CD14-positive monocyte (primary cell): ENCODE results near the gene WDR74. TPM values are rescaled to one million over a fixed set of nuclear protein-coding genes. Genes with fewer than 3 reads are reported as not detected.

Source experiments
- DNase-seq, 3 donors: peaks; one replicate each; pipeline ENCODE4 v3.0.0-alpha.2; 2011 to 2022
- H2AFZ ChIP-seq: 2 replicates; pipeline ENCODE4 v1.6.0; 2012; ENCODE audit warnings: mild to moderate bottlenecking, low read depth, low read length, inconsistent platforms; ENCODE audit not compliant: insufficient read depth, poor library complexity, severe bottlenecking
- H3K27ac ChIP-seq, 2 donors: 1 replicate in 1 of 2; 2 replicates in 1 of 2; pipeline ENCODE4 v1.5.1; 2012 to 2013; ENCODE audit warnings: low read length in 2 of 2, control low read depth in 1 of 2, inconsistent platforms in 1 of 2, low read depth in 1 of 2, mild to moderate bottlenecking in 1 of 2
- H3K27me3 ChIP-seq, 2 donors: one replicate each; pipeline versions ENCODE4 v1.6.0 to v1.6.1; 2011 to 2013; ENCODE audit warnings: low read length in 2 of 2; ENCODE audit not compliant: control insufficient read depth in 2 of 2, insufficient read depth in 2 of 2
- H3K36me3 ChIP-seq, 2 donors: replicated peaks in 1 of 2; 1 replicate in 1 of 2; 2 replicates in 1 of 2; pipeline versions ENCODE4 v1.5.1 to v1.6.1; 2012 to 2013; ENCODE audit warnings: low read length in 2 of 2, control low read depth in 1 of 2, inconsistent platforms in 1 of 2, mild to moderate bottlenecking in 1 of 2; ENCODE audit not compliant: insufficient read depth in 2 of 2, control insufficient read depth in 1 of 2
- H3K4me1 ChIP-seq, 2 donors: 1 replicate in 1 of 2; 2 replicates in 1 of 2; pipeline versions ENCODE4 v1.5.1 to v1.6.1; 2012 to 2013; ENCODE audit warnings: low read length in 2 of 2, control low read depth in 1 of 2, inconsistent platforms in 1 of 2, mild to moderate bottlenecking in 1 of 2, moderate library complexity in 1 of 2; ENCODE audit not compliant: insufficient read depth in 2 of 2, control insufficient read depth in 1 of 2
- H3K4me2 ChIP-seq: replicated peaks from 2 replicates; pipeline ENCODE3; 2012; ENCODE audit warnings: low read length, moderate library complexity, mild to moderate bottlenecking; ENCODE audit not compliant: poor library complexity, severe bottlenecking; ENCODE audit errors: extremely low read depth
- H3K4me3 ChIP-seq, 3 experiments: fragments of 200-600 bp in 1 of 3; sonication (generic) in 1 of 3; replicated peaks in 1 of 3; 1 replicate in 2 of 3; 2 replicates in 1 of 3; pipeline ENCODE4 v1.5.1; 2011 to 2013; ENCODE audit warnings: low read length in 3 of 3, mild to moderate bottlenecking in 3 of 3, control low read depth in 2 of 3, low read depth in 2 of 3, inconsistent platforms in 1 of 3, moderate library complexity in 1 of 3
- H3K79me2 ChIP-seq: 2 replicates; pipeline ENCODE4 v1.6.0; 2012; ENCODE audit warnings: mild to moderate bottlenecking, control low read depth, inconsistent platforms, low read length, moderate library complexity; ENCODE audit not compliant: insufficient read depth
- H3K9ac ChIP-seq: 2 replicates; pipeline ENCODE4 v1.6.0; 2017; ENCODE audit warnings: low read length, mild to moderate bottlenecking; ENCODE audit not compliant: insufficient read depth, poor library complexity, severe bottlenecking
- H3K9me3 ChIP-seq, 2 donors: replicated peaks in 1 of 2; 1 replicate in 1 of 2; 2 replicates in 1 of 2; pipeline versions ENCODE4 v1.5.1 to v1.6.1; 2012 to 2013; ENCODE audit warnings: low read length in 2 of 2, control low read depth in 1 of 2; ENCODE audit not compliant: control insufficient read depth in 1 of 2, insufficient read depth in 1 of 2
- H4K20me1 ChIP-seq: 2 replicates; pipeline ENCODE4 v1.6.0; 2012; ENCODE audit warnings: mild to moderate bottlenecking, low read length, control low read depth, moderate library complexity; ENCODE audit not compliant: insufficient read depth
- H3K27ac Mint-ChIP-seq, 7 donors: one replicate each; pipeline ENCODE4 v1.8.0; 2020; ENCODE audit warnings: mild to moderate bottlenecking in 7 of 7, mixed read lengths in 7 of 7, moderate library complexity in 6 of 7, inconsistent platforms in 2 of 7
- H3K27me3 Mint-ChIP-seq, 3 donors: one replicate each; pipeline ENCODE4 v1.8.0; 2021 to 2022; ENCODE audit warnings: low read depth in 3 of 3, mild to moderate bottlenecking in 3 of 3, mixed read lengths in 3 of 3, moderate library complexity in 3 of 3, inconsistent platforms in 1 of 3
- H3K36me3 Mint-ChIP-seq, 2 donors: one replicate each; pipeline ENCODE4 v1.8.0; 2020; ENCODE audit warnings: mixed read lengths in 2 of 2, inconsistent platforms in 1 of 2, mild to moderate bottlenecking in 1 of 2
- H3K4me1 Mint-ChIP-seq: one replicate; pipeline ENCODE4 v1.8.0; 2020; ENCODE audit warnings: mild to moderate bottlenecking, mixed read lengths
- H3K4me3 Mint-ChIP-seq, 2 donors: one replicate each; pipeline ENCODE4 v1.8.0; 2020; ENCODE audit warnings: mild to moderate bottlenecking in 2 of 2, mixed read lengths in 2 of 2, moderate library complexity in 1 of 2
- H3K9me3 Mint-ChIP-seq, 7 donors: one replicate each; pipeline ENCODE4 v1.8.0; 2020 to 2022; ENCODE audit warnings: mixed read lengths in 7 of 7, mild to moderate bottlenecking in 6 of 7, moderate library complexity in 6 of 7, inconsistent platforms in 2 of 7
- WGBS: methylation state at CpG from one replicate; pipeline ENCODE4 v1.1.5; 2013; ENCODE audit warnings: missing lambda C conversion rate; ENCODE audit not compliant: insufficient coverage; 5-methylcytosine and 5-hydroxymethylcytosine counted together
- intact Hi-C, 2 donors: fragments of 100-400 bp; cut with micrococcal nuclease; formaldehyde crosslinking; loops; one replicate each; pipeline versions ENCODE4 v1.15.0 to v1.15.1; 2023
- polyA plus RNA-seq, 3 donors: library from polyadenylated mRNA; depleted of rRNA in 1 of 3; unstranded in 2 of 3; stranded (reverse) in 1 of 3; fragments of 300-500 nt in 2 of 3; fragments of >200 nt in 1 of 3; fragmentation: Illumina TruSeq in 2 of 3; gene quantifications; 1 replicate in 2 of 3; 2 replicates in 1 of 3; pipeline ENCODE4 v1.2.3, GENCODE V29; 2012 to 2021
- TF ChIP-seq, protein P1 (sequence below): fragments of 200-600 bp; IDR thresholded peaks from one replicate; pipeline ENCODE4 v1.8.0; 2022; ENCODE audit warnings: antibody characterized with exemption, mild to moderate bottlenecking

WDR74 gene
- polyA plus RNA-seq, 3 donors = 14.2 to 52.5 (median 18.4) TPM

DNA sequence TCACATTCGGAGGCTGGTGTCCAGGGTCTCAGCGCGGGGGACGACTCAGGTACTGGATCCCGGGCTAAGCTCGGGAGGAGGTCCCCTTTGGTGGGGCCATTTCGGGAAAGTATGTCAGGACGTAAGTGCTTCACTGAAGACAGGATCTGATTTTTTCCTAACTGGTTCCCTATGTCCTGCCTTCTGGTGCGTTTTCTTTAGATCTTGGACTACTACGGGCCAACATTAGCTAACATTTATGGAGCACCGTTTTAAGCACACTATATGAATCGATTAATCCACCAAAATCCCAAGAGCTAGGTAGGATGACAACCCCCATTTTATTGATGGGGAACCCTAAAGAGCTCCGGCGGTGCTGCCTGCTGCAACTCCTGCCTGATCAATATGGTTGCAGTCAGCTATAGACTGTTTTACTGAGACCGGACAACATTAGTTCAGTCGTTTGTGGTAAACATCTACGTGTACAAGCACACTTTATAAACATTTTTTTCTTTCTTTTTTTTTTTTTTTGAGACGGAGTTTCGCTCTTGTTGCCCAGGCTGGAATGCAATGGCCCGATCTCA is 17.0 kb upstream of the WDR74 start:
- peak overlapping the region; percentile 35 to 90 (median 86) for H3K27ac Mint-ChIP-seq
- TF ChIP-seq, protein P1, sequence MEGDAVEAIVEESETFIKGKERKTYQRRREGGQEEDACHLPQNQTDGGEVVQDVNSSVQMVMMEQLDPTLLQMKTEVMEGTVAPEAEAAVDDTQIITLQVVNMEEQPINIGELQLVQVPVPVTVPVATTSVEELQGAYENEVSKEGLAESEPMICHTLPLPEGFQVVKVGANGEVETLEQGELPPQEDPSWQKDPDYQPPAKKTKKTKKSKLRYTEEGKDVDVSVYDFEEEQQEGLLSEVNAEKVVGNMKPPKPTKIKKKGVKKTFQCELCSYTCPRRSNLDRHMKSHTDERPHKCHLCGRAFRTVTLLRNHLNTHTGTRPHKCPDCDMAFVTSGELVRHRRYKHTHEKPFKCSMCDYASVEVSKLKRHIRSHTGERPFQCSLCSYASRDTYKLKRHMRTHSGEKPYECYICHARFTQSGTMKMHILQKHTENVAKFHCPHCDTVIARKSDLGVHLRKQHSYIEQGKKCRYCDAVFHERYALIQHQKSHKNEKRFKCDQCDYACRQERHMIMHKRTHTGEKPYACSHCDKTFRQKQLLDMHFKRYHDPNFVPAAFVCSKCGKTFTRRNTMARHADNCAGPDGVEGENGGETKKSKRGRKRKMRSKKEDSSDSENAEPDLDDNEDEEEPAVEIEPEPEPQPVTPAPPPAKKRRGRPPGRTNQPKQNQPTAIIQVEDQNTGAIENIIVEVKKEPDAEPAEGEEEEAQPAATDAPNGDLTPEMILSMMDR = no peak
- intact Hi-C loops = loop anchor here in 1 of 2 donors (10.0 kb wide), 1 partner anchor 242 kb away; the partner anchor contains the start of genes EML3 and ROM1
- DNase-seq = no peak
- H3K4me3 Mint-ChIP-seq = peak overlapping the region; percentile 91 to 98
- Histone ChIP-seq H3K36me3 (peaks cover 24 to 29% of the 10 kb centered on the region in 2 donors), H3K79me2 (peaks cover 56% of the 10 kb centered on the region), H3K27ac (peak overlapping the region in 1 of 2 donors; percentile 74), H3K4me1 (peaks cover 34 to 45% of the 10 kb centered on the region in 2 donors), H3K9ac (peak overlapping the region; percentile 59), H3K27me3 (no peaks in the 10 kb centered on the region), H3K4me3 (peak overlapping the region; percentile 59 to 94 (median 77)), H3K4me2 (peak overlapping the region; percentile 89), H3K9me3 (no peaks in the 10 kb centered on the region), H4K20me1 (peaks cover 33% of the 10 kb centered on the region), H2AFZ (peak overlapping the region; percentile 99)
- H3K9me3 Mint-ChIP-seq = no peaks in the 10 kb centered on the region
- H3K36me3 Mint-ChIP-seq = peaks cover 28 to 29% of the 10 kb centered on the region in 2 donors
- WGBS = 8% methylated on average over 19 of the region's 20 CpGs
- H3K27me3 Mint-ChIP-seq = no peaks in the 10 kb centered on the region
- H3K4me1 Mint-ChIP-seq = peaks cover 48% of the 10 kb centered on the region

DNA sequence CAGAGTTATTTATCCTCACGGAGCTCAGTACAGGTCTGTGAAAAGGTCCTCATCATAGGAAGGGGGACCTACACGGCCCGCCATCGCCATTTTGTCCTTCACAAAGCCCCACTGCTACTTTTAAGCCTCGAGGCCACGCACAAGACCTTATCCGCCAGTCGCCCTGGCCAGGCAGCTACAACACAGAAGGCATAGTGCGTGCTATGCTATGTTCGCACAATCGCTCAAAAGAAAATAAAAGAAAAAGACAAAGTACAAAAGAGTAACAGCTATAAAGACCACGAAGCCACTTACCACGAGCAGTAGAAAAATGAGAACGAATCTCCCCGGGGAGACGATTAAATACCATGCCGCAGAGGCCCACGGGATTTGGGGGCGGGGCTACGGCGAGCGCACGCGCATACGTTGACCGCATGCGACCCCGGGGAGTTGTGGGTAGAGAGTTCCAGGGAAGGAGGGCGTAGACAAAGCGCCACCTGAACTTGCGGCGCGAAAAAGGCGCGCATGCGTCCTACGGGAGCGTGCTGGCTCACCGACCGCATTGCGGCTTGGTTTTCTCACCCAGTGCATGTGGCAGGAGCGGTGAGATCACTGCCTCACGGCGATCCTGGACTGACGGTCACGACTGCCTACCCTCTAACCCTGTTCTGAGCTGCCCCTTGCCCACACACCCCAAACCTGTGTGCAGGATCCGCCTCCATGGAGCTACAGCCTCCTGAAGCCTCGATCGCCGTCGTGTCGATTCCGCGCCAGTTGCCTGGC is 16.4 kb upstream of the WDR74 start:
- peaks cover 28 to 29% of the 10 kb centered on the region in 2 donors for H3K36me3 Mint-ChIP-seq
- TF ChIP-seq, protein P1 = no peak
- peak overlapping the region; percentile 11 to 81 for H3K27ac ChIP-seq
- no peaks in the 10 kb centered on the region for H3K27me3 Mint-ChIP-seq
- H3K4me1 ChIP-seq = peaks cover 34 to 45% of the 10 kb centered on the region in 2 donors
- WGBS = 0% methylated on average over 51 of the region's 54 CpGs
- peak overlapping the region; percentile 91 to 98 for H3K4me3 Mint-ChIP-seq
- peaks cover 48% of the 10 kb centered on the region for H3K4me1 Mint-ChIP-seq
- H2AFZ ChIP-seq = peak overlapping the region; percentile 99
- peaks cover 25 to 33% of the 10 kb centered on the region in 2 donors for H3K36me3 ChIP-seq
- H3K9ac ChIP-seq = peak overlapping the region; percentile 75
- peaks cover 56% of the 10 kb centered on the region for H3K79me2 ChIP-seq
- peaks cover 33% of the 10 kb centered on the region for H4K20me1 ChIP-seq
- H3K27ac Mint-ChIP-seq = peak overlapping the region; percentile 88 to 94 (median 90)
- H3K4me2 ChIP-seq = peak overlapping the region; percentile 89
- H3K4me3 ChIP-seq = peak overlapping the region; percentile 77 to 96 (median 94)
- intact Hi-C loops = loop anchor here (1.0 to 10.0 kb wide), 4 partner anchors 13 to 241 kb away; partner anchors contain the start of genes EML3 (in 1 of the 2), ROM1 (in 1 of the 2) and TMEM179B (in 1 of the 2)
- H3K9me3 ChIP-seq = no peaks in the 10 kb centered on the region
- no peaks in the 10 kb centered on the region for H3K9me3 Mint-ChIP-seq
- DNase-seq = peak; percentile 97 to 99 (median 98)
- no peaks in the 10 kb centered on the region for H3K27me3 ChIP-seq
